GM12875 (cell line): ENCODE measurements around the gene CBL.

Source experiments
- H3K4me3 ChIP-seq: one replicate; pipeline ENCODE4 v1.5.1; 2011; ENCODE audit warnings: low read depth, low read length, control low read depth
- TF ChIP-seq, protein P1 (sequence below): IDR thresholded peaks from 2 replicates; pipeline ENCODE4 v1.5.1; 2011; ENCODE audit warnings: low read depth, mild to moderate bottlenecking, control low read depth, inconsistent platforms, low read length, moderate library complexity, borderline replicate concordance; ENCODE audit not compliant: insufficient read depth

CBL gene

DNA sequence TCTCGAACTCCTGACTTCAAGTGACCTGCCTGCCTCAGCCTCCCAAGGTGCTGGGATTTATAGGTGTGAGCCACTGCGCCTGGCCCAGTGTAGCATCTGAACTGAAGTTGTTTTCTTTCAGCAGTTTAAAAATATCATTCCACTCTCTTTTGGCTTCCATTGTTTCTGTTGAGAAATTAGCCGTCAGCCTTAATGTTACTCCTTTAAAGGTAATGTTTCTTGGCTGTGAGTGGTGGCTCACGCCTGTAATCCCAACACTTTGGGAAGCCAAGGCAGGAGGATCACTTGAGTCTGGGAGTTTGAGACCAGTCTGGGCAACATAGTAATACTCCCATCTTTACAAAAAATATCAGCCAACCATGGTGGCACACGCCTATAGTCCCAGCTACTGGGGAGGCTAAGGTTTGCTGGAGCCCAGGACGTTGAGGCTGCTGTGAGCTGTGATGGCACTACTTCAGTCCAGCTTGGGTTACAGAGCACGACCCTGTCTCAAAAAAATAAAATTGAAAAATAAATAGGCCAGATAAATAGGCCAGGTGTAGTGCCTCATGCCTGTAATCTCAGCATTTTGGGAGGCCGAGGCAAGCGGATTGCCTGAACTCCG, 84.9 kb downstream of the CBL start:
- TF ChIP-seq, protein P1, sequence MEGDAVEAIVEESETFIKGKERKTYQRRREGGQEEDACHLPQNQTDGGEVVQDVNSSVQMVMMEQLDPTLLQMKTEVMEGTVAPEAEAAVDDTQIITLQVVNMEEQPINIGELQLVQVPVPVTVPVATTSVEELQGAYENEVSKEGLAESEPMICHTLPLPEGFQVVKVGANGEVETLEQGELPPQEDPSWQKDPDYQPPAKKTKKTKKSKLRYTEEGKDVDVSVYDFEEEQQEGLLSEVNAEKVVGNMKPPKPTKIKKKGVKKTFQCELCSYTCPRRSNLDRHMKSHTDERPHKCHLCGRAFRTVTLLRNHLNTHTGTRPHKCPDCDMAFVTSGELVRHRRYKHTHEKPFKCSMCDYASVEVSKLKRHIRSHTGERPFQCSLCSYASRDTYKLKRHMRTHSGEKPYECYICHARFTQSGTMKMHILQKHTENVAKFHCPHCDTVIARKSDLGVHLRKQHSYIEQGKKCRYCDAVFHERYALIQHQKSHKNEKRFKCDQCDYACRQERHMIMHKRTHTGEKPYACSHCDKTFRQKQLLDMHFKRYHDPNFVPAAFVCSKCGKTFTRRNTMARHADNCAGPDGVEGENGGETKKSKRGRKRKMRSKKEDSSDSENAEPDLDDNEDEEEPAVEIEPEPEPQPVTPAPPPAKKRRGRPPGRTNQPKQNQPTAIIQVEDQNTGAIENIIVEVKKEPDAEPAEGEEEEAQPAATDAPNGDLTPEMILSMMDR: no peak
- H3K4me3 ChIP-seq: no peak overlapping the region

DNA sequence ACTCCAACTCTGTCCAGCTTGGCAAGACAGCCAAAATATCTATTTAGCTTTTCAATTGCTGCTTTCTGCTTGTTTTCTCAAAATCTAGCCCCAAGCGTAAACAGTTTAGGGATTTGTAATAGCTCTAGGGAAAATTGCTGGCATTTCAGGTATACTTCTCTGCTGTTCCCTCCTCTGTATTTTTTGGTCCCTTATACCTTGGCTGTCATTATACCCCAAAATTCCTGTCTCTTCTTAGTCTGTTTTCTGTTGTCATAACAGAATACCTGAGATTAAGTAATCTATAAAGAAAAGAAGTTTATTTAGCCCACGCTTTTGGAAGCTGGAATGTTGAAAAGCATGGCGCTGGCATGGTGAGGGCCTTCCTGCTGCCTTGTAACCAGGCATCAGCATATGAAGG, 87.3 kb downstream of the CBL start:
- TF ChIP-seq, protein P1: no peak
- H3K4me3 ChIP-seq: no peak overlapping the region

DNA sequence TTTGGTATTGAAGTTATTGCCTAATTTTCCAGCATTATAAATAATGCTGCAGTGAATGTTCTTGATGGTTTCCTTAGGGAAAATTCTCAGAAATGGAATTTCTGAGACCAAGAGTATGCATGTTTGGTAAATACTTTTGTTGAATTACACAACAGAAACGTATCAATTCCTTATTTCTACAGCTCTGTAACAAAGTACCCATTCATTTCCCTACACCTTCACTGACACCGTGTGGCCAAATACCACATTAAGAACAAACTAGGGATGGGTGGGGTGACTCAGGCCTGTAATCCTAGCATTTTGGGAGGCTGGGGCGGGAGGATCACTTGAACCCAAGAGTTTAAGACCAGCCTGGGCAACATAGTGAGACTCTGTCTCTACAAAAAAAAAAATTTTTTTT, 89.0 kb downstream of the CBL start:
- H3K4me3 ChIP-seq: no peak overlapping the region
- TF ChIP-seq, protein P1: no peak

DNA sequence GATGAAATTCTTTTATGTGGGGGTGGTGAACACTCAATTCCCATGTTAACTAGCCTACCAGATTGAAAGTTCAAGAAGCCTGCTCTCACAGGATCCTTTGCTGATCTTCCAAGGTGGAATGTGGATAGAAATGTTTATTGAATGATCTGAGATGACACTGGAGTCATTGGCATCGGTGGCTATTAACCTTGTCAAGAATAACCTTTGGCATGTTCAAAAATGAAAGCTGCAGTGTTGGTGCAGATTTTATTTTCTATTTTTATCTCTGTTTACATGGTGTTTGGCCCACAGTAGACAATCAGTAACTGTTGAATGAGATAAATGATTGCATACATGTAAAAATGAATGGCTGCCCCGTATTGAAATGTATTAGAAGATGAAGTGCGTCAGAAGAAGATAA, 91.8 kb downstream of the CBL start:
- H3K4me3 ChIP-seq: no peak overlapping the region
- TF ChIP-seq, protein P1: no peak

DNA sequence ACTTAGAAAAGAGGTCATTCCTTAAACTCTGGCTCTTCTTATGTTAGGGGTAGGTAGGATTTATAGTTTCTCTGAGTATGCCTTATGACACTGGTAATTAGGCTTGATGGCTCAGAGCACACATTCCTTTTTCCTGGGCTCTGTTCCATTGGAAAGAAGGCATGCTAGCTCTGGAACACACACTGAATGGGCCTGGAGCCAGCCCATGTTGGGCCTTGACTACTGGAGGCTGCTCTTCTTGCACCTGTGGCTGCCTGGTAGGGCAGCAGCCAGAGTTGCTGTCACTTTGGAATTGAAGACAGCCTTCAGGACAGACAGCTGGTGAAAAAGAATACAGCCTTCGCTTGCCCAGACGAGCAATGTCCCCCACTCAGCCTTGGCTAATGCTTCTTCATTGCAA, 92.6 kb downstream of the CBL start:
- TF ChIP-seq, protein P1: no peak

DNA sequence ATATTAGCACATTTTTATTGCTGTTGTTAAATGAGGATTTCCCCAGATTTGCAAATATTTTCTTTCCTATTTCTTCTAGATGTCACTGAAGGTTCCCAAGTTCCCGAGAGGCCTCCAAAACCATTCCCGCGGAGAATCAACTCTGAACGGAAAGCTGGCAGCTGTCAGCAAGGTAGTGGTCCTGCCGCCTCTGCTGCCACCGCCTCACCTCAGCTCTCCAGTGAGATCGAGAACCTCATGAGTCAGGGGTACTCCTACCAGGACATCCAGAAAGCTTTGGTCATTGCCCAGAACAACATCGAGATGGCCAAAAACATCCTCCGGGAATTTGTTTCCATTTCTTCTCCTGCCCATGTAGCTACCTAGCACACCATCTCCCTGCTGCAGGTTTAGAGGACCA, 93.3 kb downstream of the CBL start:
- TF ChIP-seq, protein P1: no peak
- no peak overlapping the region for H3K4me3 ChIP-seq

More for the DNA sequence above, 92.6 kb downstream of the CBL start:
- H3K4me3 ChIP-seq: no peak overlapping the region

DNA sequence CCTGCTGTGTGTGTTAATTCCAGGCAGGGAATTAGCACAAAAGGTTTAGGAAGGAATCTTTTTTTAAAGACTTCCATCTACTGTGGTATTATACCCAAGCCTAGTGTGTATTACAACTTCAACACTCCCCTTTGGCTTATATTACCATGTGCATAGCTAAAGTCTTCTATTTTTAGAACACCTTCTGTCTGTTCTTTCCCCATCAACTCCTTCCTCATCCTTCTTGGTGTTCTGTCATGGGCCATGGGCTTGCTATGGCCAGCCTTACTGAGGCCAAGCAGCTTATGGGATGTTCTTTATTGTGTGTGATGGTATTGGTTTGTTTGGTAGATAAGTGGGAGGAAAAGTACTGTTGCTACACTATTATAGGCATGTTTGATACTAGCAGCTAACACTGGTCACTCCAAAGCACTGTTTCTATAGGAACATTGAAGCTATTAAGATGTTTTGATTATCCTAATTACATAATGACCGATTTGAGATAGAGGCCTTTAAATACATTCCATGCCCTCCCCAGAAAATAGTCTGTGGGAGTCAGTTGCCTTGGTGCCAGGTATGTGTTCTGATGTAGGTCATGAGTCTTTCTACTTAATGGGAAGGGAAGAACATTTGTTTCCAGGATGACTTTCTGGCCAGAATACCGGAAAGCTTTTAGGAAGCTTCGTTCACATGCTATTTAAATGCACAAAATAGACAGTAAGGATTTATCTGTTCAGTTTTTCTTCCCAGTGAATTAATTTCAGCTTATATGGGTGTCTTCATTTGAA, 94.2 kb downstream of the CBL start:
- TF ChIP-seq, protein P1: no peak
- H3K4me3 ChIP-seq: no peak overlapping the region
